K562 (cell line): ENCODE results near the gene ACBD3. TPM values are rescaled to one million over a fixed set of nuclear protein-coding genes. Genes with fewer than 3 reads are reported as not detected.

Source experiments
- BDP1 ChIP-seq: IDR thresholded peaks from 3 replicates; pipeline ENCODE4 v1.6.1; 2011; ENCODE audit not compliant: insufficient read length, insufficient read depth
- BRCA1 ChIP-seq, 2 experiments: fragments of 450-650 bp in 1 of 2; sonication (generic) in 1 of 2; formaldehyde crosslinking in 1 of 2; IDR thresholded peaks; 2 replicates each; pipeline versions ENCODE4 v1.5.0 to v1.6.1; 2017 to 2020; ENCODE audit warnings: mild to moderate bottlenecking in 1 of 2, missing genetic modification reagents in 1 of 2
- CEBPB ChIP-seq: fragments of 450-650 bp; IDR thresholded peaks from 2 replicates; pipeline ENCODE4 v1.6.1; 2016; ENCODE audit warnings: missing genetic modification characterization, missing compliant biosample characterization
- FIP1L1 ChIP-seq: fragments of 200-400 bp; formaldehyde crosslinking; IDR thresholded peaks from 2 replicates; pipeline ENCODE4 v1.6.1; 2018; ENCODE audit warnings: mild to moderate bottlenecking, low read depth, low read length; ENCODE audit not compliant: poor library complexity, severe bottlenecking
- KDM5B ChIP-seq: fragments of 200-600 bp; sonication (generic); IDR thresholded peaks from 2 replicates; pipeline ENCODE4 v1.6.1; 2012; ENCODE audit warnings: low read depth, mild to moderate bottlenecking, moderate library complexity, low read length, control low read depth, inconsistent platforms; ENCODE audit not compliant: insufficient replicate concordance
- LEF1 ChIP-seq: fragments of 450-650 bp; IDR thresholded peaks from 2 replicates; pipeline ENCODE4 v1.6.1; 2016; ENCODE audit warnings: mild to moderate bottlenecking
- PCBP1 ChIP-seq: fragments of 200-400 bp; formaldehyde crosslinking; IDR thresholded peaks from 2 replicates; pipeline ENCODE4 v1.6.1; 2018; ENCODE audit warnings: mild to moderate bottlenecking, low read depth, low read length; ENCODE audit not compliant: poor library complexity, severe bottlenecking
- POLR3G ChIP-seq: IDR thresholded peaks from 2 replicates; pipeline ENCODE4 v1.6.1; 2011; ENCODE audit not compliant: insufficient read length, insufficient replicate concordance; ENCODE audit errors: extremely low read depth
- PPARD ChIP-seq: fragments of 250-450 bp; sonication (Bioruptor Pico); IDR thresholded peaks from 2 replicates; pipeline ENCODE4 v1.8.0; 2022; ENCODE audit warnings: inconsistent platforms, mild to moderate bottlenecking, moderate library complexity
- RBM34 ChIP-seq: fragments of 200-400 bp; formaldehyde crosslinking; IDR thresholded peaks from 2 replicates; pipeline ENCODE4 v1.6.1; 2018; ENCODE audit warnings: low read length, borderline replicate concordance; ENCODE audit not compliant: insufficient read depth
- SMARCC2 ChIP-seq: fragments of 450-650 bp; IDR thresholded peaks from 2 replicates; pipeline ENCODE4 v1.6.1; 2017; ENCODE audit warnings: antibody characterized with exemption, moderate library complexity, mild to moderate bottlenecking, low read depth
- STAT5A ChIP-seq: IDR thresholded peaks from 2 replicates; pipeline ENCODE4 v1.6.1; 2012; ENCODE audit warnings: low read length, inconsistent platforms, borderline replicate concordance
- YBX1 ChIP-seq: fragments of 450-650 bp; IDR thresholded peaks from 2 replicates; pipeline ENCODE4 v1.7.1; 2016; ENCODE audit warnings: mild to moderate bottlenecking
- ZNF174 ChIP-seq: fragments of 250-450 bp; sonication (Bioruptor Pico); IDR thresholded peaks from 2 replicates; pipeline ENCODE4 v1.4.0; 2020; ENCODE audit warnings: mild to moderate bottlenecking
- ZZZ3 ChIP-seq: fragments of 450-650 bp; IDR thresholded peaks from 2 replicates; pipeline ENCODE4 v1.6.1; 2016; ENCODE audit warnings: antibody characterized with exemption, mild to moderate bottlenecking, moderate library complexity
- polyA plus RNA-seq, 8 experiments: library from polyadenylated mRNA; depleted of rRNA in 4 of 8; stranded (reverse) in 5 of 8; unstranded in 3 of 8; fragments of >200 nt; fragmentation: Nextera tagmentation in 2 of 8; fragmentation: Illumina TruSeq in 1 of 8; extraction: Ambion mirVana in 2 of 8; extraction: Trizol in 1 of 8; gene quantifications; 2 replicates each; pipeline versions ENCODE4 v1.2.1 to v1.2.3, GENCODE V29; 2011 to 2014; ENCODE audit warnings: inconsistent platforms in 1 of 8, missing spikeins in 1 of 8
- total RNA-seq, 7 experiments: library from RNA; depleted of rRNA in 6 of 7; stranded (reverse); fragments of >200 nt in 6 of 7; fragmentation: Illumina TruSeq in 2 of 7; extraction: Trizol in 2 of 7; gene quantifications; 2 replicates each; pipeline versions ENCODE4 v1.2.1 to v1.2.3, GENCODE V29; 2011 to 2021; ENCODE audit warnings: low replicate concordance in 1 of 7
- TF ChIP-seq, protein P1 (sequence below): IDR thresholded peaks from 2 replicates; pipeline ENCODE4 v1.6.1; 2012; ENCODE audit warnings: low read depth, low read length, improper control_type of control experiment, borderline replicate concordance
- TF ChIP-seq, protein P2 (sequence below): sonication (generic); formaldehyde crosslinking; IDR thresholded peaks from 2 replicates; pipeline ENCODE4 v1.8.0; 2022; ENCODE audit warnings: mild to moderate bottlenecking, missing genetic modification reagents
- TF ChIP-seq, protein P3 (sequence below), 2 experiments: fragments of 450-650 bp; formaldehyde crosslinking in 1 of 2; IDR thresholded peaks; 2 replicates each; pipeline versions ENCODE4 v1.4.0 to v1.6.1; 2014 to 2020; ENCODE audit warnings: mild to moderate bottlenecking in 2 of 2, borderline replicate concordance in 1 of 2, low read depth in 1 of 2

Gene ACBD3
- total and polyA plus RNA-seq, 9 of the 15 experiments (the other 6 are each of a cell fraction or from before 2014, with no cell fraction given), result 11.1 to 36.7 (median 26.9) TPM

DNA sequence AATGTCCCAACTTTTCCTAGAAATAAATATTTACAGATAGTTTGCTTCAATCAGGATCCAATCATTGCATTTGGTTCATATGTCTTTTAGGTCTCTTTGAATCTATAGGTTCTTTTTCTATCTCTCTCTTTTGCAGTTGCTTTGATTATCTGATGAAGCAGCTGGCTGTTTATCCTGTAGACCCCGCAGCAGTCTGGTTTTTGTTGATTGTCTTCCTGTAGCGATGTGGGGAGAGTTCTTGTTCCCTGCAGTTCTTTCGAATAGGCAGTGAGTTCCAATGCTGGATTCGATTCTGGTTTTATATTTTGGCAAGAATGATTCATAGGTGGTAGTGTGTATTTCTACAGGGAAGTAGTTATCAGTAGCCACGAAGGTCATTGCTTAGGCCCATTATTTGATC lies 29.5 kb upstream of the ACBD3 start (continued):
- TF ChIP-seq BRCA1 (IDR thresholded peaks at IDR 0.05) (no peak), BRCA1 (CRISPR knock-in tag; IDR thresholded peaks at IDR 0.05) (no peak), FIP1L1 (no peak), YBX1 (no peak), POLR3G (no peak), SMARCC2 (no peak), PPARD (CRISPR knock-in tag) (no peak), STAT5A (peak; percentile 30; the same call in 1 of the 2 replicates), PCBP1 (no peak), BDP1 (no peak), ZNF174 (CRISPR knock-in tag) (no peak), CEBPB (tag) (no peak), LEF1 (peak; percentile 21; the same call in 1 of the 2 replicates), KDM5B (no peak), ZZZ3 (no peak), RBM34 (no peak)
- TF ChIP-seq, protein P1, sequence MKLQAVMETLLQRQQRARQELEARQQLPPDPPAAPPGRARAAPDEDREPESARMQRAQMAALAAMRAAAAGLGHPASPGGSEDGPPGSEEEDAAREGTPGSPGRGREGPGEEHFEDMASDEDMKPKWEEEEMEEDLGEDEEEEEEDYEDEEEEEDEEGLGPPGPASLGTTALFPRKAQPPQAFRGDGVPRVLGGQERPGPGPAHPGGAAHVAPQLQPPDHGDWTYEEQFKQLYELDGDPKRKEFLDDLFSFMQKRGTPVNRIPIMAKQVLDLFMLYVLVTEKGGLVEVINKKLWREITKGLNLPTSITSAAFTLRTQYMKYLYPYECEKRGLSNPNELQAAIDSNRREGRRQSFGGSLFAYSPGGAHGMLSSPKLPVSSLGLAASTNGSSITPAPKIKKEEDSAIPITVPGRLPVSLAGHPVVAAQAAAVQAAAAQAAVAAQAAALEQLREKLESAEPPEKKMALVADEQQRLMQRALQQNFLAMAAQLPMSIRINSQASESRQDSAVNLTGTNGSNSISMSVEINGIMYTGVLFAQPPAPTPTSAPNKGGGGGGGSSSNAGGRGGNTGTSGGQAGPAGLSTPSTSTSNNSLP, result no peak
- TF ChIP-seq, protein P2, sequence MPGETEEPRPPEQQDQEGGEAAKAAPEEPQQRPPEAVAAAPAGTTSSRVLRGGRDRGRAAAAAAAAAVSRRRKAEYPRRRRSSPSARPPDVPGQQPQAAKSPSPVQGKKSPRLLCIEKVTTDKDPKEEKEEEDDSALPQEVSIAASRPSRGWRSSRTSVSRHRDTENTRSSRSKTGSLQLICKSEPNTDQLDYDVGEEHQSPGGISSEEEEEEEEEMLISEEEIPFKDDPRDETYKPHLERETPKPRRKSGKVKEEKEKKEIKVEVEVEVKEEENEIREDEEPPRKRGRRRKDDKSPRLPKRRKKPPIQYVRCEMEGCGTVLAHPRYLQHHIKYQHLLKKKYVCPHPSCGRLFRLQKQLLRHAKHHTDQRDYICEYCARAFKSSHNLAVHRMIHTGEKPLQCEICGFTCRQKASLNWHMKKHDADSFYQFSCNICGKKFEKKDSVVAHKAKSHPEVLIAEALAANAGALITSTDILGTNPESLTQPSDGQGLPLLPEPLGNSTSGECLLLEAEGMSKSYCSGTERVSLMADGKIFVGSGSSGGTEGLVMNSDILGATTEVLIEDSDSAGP (CRISPR knock-in tag), result no peak
- TF ChIP-seq, protein P3, sequence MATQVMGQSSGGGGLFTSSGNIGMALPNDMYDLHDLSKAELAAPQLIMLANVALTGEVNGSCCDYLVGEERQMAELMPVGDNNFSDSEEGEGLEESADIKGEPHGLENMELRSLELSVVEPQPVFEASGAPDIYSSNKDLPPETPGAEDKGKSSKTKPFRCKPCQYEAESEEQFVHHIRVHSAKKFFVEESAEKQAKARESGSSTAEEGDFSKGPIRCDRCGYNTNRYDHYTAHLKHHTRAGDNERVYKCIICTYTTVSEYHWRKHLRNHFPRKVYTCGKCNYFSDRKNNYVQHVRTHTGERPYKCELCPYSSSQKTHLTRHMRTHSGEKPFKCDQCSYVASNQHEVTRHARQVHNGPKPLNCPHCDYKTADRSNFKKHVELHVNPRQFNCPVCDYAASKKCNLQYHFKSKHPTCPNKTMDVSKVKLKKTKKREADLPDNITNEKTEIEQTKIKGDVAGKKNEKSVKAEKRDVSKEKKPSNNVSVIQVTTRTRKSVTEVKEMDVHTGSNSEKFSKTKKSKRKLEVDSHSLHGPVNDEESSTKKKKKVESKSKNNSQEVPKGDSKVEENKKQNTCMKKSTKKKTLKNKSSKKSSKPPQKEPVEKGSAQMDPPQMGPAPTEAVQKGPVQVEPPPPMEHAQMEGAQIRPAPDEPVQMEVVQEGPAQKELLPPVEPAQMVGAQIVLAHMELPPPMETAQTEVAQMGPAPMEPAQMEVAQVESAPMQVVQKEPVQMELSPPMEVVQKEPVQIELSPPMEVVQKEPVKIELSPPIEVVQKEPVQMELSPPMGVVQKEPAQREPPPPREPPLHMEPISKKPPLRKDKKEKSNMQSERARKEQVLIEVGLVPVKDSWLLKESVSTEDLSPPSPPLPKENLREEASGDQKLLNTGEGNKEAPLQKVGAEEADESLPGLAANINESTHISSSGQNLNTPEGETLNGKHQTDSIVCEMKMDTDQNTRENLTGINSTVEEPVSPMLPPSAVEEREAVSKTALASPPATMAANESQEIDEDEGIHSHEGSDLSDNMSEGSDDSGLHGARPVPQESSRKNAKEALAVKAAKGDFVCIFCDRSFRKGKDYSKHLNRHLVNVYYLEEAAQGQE (IDR thresholded peaks at IDR 0.05; ENCODE audit: borderline replicate concordance), result no peak
- TF ChIP-seq, protein P3 (CRISPR knock-in tag; IDR thresholded peaks at IDR 0.05; ENCODE audit: low read depth), result no peak
